MV-4-11 (cell line): ENCODE measurements around the gene CISD2.
A peak's percentile ranks its signal among the peaks of the same experiment; 100 is the strongest.
"Not testable (repeated sequence)": the region's sequence is repeated elsewhere in the genome, so short reads cannot be mapped to it uniquely, and the experiment has no call there.

Experiments
- DNase-seq: peaks from one replicate; lab custom pipeline; 2025; lab: John Stamatoyannopoulos, UW

CISD2 gene

GRCh38 chr4:102849579-102850104, 19.1 kb upstream of the CISD2 start:
- no peak for DNase-seq

- no peak for DNase-seq
Measured at GRCh38 chr4:102850370-102850769, 18.4 kb upstream of the CISD2 start.

GRCh38 chr4:102858828-102859464, 9.8 kb upstream of the CISD2 start:
- DNase-seq: peak; percentile 35

- DNase-seq: no peak
Measured at GRCh38 chr4:102860611-102861324, 8.0 kb upstream of the CISD2 start.

- peak; percentile 84 for DNase-seq
Measured at GRCh38 chr4:102862016-102862415, 6.8 kb upstream of the CISD2 start.

GRCh38 chr4:102862747-102863146, 6.0 kb upstream of the CISD2 start:
- DNase-seq: peak; percentile 26

GRCh38 chr4:102865327-102865726, 3.5 kb upstream of the CISD2 start:
- DNase-seq: not testable (repeated sequence)

GRCh38 chr4:102867278-102868152, 1.3 kb upstream of the CISD2 start:
- DNase-seq: peak; percentile 23

GRCh38 chr4:102868153-102868780, 525 bp upstream of the CISD2 start:
- DNase-seq: peak; percentile 71

- no peak for DNase-seq
Measured at GRCh38 chr4:102869569-102870197, 891 bp downstream of the CISD2 start.

GRCh38 chr4:102871772-102872171, 3.0 kb downstream of the CISD2 start:
- no peak for DNase-seq

- DNase-seq: not testable (repeated sequence)
Measured at GRCh38 chr4:102877477-102878106, 8.8 kb downstream of the CISD2 start.

- DNase-seq: peak; percentile 79
Measured at GRCh38 chr4:102878349-102878748, 9.6 kb downstream of the CISD2 start.

- DNase-seq: no peak
Measured at GRCh38 chr4:102878901-102879300, 10.1 kb downstream of the CISD2 start.

- no peak for DNase-seq
Measured at GRCh38 chr4:102881343-102881742, 12.6 kb downstream of the CISD2 start.

GRCh38 chr4:102883278-102883677, 14.5 kb downstream of the CISD2 start:
- no peak for DNase-seq

- DNase-seq: not testable (repeated sequence)
Measured at GRCh38 chr4:102888570-102888969, 19.8 kb downstream of the CISD2 start.

GRCh38 chr4:102889866-102890265, 21.1 kb downstream of the CISD2 start:
- not testable (repeated sequence) for DNase-seq

GRCh38 chr4:102896547-102896946, 27.8 kb downstream of the CISD2 start:
- DNase-seq: not testable (repeated sequence)

GRCh38 chr4:102897610-102898009, 28.8 kb downstream of the CISD2 start:
- DNase-seq: not testable (repeated sequence)

GRCh38 chr4:102901804-102902203, 33.0 kb downstream of the CISD2 start:
- no peak for DNase-seq
